ENCODE measurements around the gene SLC8A1. TPM values are rescaled to one million over a fixed set of nuclear protein-coding genes. Genes with fewer than 3 reads are reported as not detected.

Gene SLC8A1
- total and polyA plus RNA-seq, 12 donors = 0.54 to 128 (median 18.5) TPM

- H3K4me1 ChIP-seq (replicated peaks in 1 of 2) = peaks cover 4 to 22% of the 10 kb centered on the region in 2 donors
- intact Hi-C loops (cut with DNase I) = no loop called here
- H3K4me3 ChIP-seq = no peak overlapping the region
- H3K9me3 ChIP-seq (replicated peaks in 1 of 3) = peaks cover 0 to 2% (median 0%) of the 10 kb centered on the region in 3 donors
- 32 to 41% (median 34%) methylated on average over 1 of the region's 1 CpG for WGBS, 4 donors
- H3K27me3 ChIP-seq = no peaks in the 10 kb centered on the region
- H3K27ac ChIP-seq = peak overlapping the region in 1 of 5 donors; percentile 28
- no peaks in the 10 kb centered on the region for H3K36me3 ChIP-seq (replicated peaks in 1 of 2)
- DNase-seq = peak in 3 of 7 donors; percentile 19 to 46 (median 34)
- TF ChIP-seq CTCF (IDR thresholded peaks at IDR 0.05) = no peak
- TF ChIP-seq POLR2A (IDR thresholded peaks at IDR 0.05) = no peak
These were observed 78.8 kb downstream of the SLC8A1 start for GRCh38 chr2:40373111-40373510.

GRCh38 chr2:40372283-40372985 is 79.5 kb downstream of the SLC8A1 start:
- no peak overlapping the region for H3K4me3 ChIP-seq
- H3K4me1 ChIP-seq (replicated peaks in 1 of 2) = peaks cover 4 to 22% of the 10 kb centered on the region in 2 donors
- intact Hi-C loops (cut with DNase I) = no loop called here
- WGBS, 4 donors = 71 to 78% (median 75%) methylated on average over 5 of the region's 5 CpGs
- H3K27ac ChIP-seq = peak overlapping the region in 3 of 5 donors; percentile 4 to 28 (median 23)
- H3K36me3 ChIP-seq (replicated peaks in 1 of 2) = no peaks in the 10 kb centered on the region
- no peak for DNase-seq
- peaks cover 0 to 5% (median 0%) of the 10 kb centered on the region in 3 donors for H3K9me3 ChIP-seq (replicated peaks in 1 of 3)
- no peaks in the 10 kb centered on the region for H3K27me3 ChIP-seq
- TF ChIP-seq POLR2A (IDR thresholded peaks at IDR 0.05) (no peak), CTCF (IDR thresholded peaks at IDR 0.05) (no peak)

GRCh38 chr2:40371525-40372282 is 80.2 kb downstream of the SLC8A1 start:
- Histone ChIP-seq H3K27me3 (no peaks in the 10 kb centered on the region), H3K9me3 (replicated peaks in 1 of 3) (peaks cover 0 to 5% (median 0%) of the 10 kb centered on the region in 3 donors), H3K36me3 (replicated peaks in 1 of 2) (no peaks in the 10 kb centered on the region), H3K4me1 (replicated peaks in 1 of 2) (peaks cover 4 to 22% of the 10 kb centered on the region in 2 donors), H3K4me3 (no peak overlapping the region), H3K27ac (peak overlapping the region in 1 of 5 donors; percentile 28)
- WGBS, 4 donors = 31 to 65% (median 58%) methylated on average over 4 of the region's 4 CpGs
- no peak for TF ChIP-seq CTCF (IDR thresholded peaks at IDR 0.05)
- TF ChIP-seq POLR2A (IDR thresholded peaks at IDR 0.05) = no peak
- peak in 6 of 7 donors; percentile 25 to 88 (median 40) for DNase-seq
- intact Hi-C loops (cut with DNase I) = no loop called here

- no peak overlapping the region for H3K4me3 ChIP-seq
- DNase-seq = no peak
- intact Hi-C loops (cut with DNase I) = no loop called here
- WGBS, 4 donors = 87 to 95% (median 92%) methylated on average over 2 of the region's 2 CpGs
- no peak for TF ChIP-seq CTCF (IDR thresholded peaks at IDR 0.05)
- no peaks in the 10 kb centered on the region for H3K27me3 ChIP-seq
- peaks cover 0 to 5% (median 0%) of the 10 kb centered on the region in 3 donors for H3K9me3 ChIP-seq (replicated peaks in 1 of 3)
- H3K4me1 ChIP-seq (replicated peaks in 1 of 2) = peaks cover 4 to 24% of the 10 kb centered on the region in 2 donors
- no peak overlapping the region for H3K27ac ChIP-seq
- H3K36me3 ChIP-seq (replicated peaks in 1 of 2) = no peaks in the 10 kb centered on the region
These were observed 81.9 kb downstream of the SLC8A1 start for GRCh38 chr2:40370007-40370395.

All from adrenal gland (tissue), 12 donors.